SU-DHL-6 (cell line): ENCODE results near the gene PIK3C2G.

Source experiments
- CTCF ChIP-seq: fragments of 200-600 bp; sonication (generic); IDR thresholded peaks from one replicate; pipeline ENCODE4 v1.5.1; 2017; ENCODE audit warnings: antibody characterized with exemption, mild to moderate bottlenecking, low read length, moderate library complexity; ENCODE audit not compliant: insufficient read depth, poor library complexity, severe bottlenecking
- EZH2phosphoT487 ChIP-seq: fragments of 200-600 bp; sonication (generic), shearing (Covaris generic); conservative IDR thresholded peaks from 2 replicates; pipeline ENCODE4 v1.6.1; 2018; ENCODE audit warnings: mild to moderate bottlenecking, antibody characterized with exemption, low read length, moderate library complexity, mixed read lengths

- TF ChIP-seq CTCF (no peak), EZH2phosphoT487 (no peak)
Observed at GRCh38 chr12:18551106-18551505, 289.8 kb downstream of the PIK3C2G start.
